ENCODE measurements around the gene CR1L.
"Not testable (repeated sequence)": the region's sequence is repeated elsewhere in the genome, so short reads cannot be mapped to it uniquely, and the experiment has no call there.

CR1L gene

DNA sequence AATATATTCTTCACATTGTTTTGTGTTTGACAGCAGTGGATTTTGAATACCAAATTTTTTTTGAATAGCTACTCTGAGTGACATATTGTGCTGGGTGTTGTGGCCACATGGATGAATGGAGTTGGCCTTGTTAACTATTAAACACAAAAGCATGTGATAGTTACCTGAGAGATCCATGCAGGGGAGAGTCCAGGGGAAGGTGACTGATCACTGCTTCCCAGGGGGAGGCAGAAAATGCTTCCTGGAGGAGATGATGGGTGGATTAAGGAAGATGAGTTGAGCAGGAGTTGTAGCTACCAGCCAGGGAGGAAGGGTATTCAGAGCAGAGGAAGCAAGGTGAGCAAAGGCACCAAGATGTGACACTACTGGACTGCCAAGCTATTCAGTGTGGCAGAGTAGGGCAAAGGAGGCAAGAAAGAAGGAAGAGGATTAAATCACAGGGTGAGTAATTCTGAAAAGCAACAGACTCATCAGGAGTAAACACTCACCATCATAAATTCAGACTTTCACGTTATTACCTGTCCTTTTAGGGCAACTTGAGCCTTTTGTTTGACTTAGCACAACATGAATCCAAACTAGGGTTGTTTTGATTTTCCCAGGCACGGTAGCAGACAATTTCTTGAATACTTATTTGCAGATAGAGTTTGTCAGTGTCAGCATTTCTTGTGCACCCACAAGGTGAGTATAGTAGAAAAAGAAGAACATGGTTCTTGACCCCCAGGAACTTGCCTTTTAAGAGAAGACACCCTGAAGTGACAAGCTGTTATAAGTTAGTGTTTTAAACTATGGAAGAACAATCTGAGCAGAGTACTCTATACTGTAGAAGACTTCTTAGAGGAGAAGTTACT is 111.1 kb downstream of the CR1L start:
- H3K4me3 ChIP-seq (ENCODE audit: low read depth, low read length) = no peak overlapping the region
- DNase-seq (ENCODE audit: low read depth) = no peak

DNA sequence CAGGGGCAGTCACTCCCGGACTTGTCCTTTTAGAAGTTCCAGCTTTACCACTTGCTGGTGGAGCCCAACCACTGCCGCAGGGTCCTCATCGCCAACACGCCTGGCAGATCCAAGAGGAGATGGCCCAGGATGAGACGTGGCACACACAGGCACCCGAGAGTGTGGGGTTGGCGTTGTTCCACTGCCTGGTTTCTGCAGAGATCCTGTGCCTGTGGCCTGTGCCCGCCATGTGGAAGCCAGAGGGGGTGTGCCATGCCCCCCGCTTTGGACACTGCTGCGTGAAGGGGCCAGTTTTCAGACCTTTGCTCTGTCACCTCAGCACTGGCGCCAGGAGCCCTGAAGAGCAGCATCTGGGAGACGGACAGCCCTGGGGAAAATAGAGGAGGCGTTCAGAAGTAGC is 117.7 kb downstream of the CR1L start:
- no peak for DNase-seq (ENCODE audit: low read depth)
- H3K4me3 ChIP-seq (ENCODE audit: low read depth, low read length) = no peak overlapping the region

DNA sequence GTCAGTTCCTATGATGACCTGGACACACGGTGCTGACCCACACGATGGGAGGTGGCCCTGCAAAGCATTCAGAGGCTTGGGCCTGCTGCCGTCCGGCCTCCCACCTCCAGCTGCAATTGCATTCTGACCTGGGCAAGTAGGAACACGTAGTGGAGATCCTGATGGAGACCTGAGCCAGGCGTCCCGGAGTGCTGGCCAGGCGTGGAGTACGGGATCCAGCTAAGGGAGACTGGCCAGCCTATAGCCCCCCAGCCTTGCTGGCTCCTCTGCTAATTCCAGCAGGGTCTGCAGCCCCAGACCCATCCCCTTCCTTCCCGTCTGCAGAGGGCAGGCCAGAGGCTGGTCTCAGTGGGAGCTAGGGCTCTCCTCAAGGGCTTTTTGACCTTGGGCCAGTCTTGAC is 118.2 kb downstream of the CR1L start:
- H3K4me3 ChIP-seq (ENCODE audit: low read depth, low read length) = no peak overlapping the region
- no peak for DNase-seq (ENCODE audit: low read depth)

DNA sequence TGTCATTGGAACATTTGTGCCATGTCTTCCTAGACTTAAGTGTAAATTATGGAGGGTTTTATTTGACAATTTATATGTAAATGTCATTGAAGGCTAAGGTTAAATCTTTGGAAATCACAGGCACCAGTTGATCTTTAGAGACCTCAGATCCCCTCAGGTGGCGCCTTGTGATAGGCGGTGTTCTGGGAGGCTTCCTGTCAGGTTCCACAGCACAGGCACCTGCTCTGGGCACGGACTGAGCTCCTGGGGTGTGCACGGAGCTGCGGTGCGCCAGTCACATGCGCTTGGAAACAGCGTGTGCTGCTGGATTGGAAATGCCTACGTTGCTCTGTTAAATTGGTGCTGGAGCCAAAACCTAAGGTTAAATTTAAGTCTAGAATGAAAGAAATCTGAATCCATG is 119.0 kb downstream of the CR1L start:
- no peak overlapping the region for H3K4me3 ChIP-seq (ENCODE audit: low read depth, low read length)
- DNase-seq (ENCODE audit: low read depth) = no peak

DNA sequence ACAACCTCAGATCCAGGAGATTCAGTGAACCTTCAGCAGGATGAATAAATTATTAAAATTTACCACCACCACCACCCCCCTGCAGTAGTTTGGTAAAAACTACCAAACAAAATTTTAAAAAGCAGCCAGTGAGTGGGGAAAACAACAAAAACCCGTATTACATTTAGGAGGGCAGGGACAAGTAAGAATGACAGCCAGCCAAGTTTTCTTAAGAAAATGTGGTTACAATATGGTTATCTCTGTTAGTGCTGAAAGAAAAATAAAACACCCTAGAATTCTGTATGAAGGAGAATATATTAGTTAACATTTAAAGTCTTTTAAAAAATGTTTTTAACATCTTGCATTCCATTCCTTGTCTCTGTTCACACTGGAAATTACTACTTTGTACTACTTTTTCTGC is 121.6 kb downstream of the CR1L start:
- H3K4me3 ChIP-seq (ENCODE audit: low read depth, low read length) = no peak overlapping the region
- DNase-seq (ENCODE audit: low read depth) = no peak

DNA sequence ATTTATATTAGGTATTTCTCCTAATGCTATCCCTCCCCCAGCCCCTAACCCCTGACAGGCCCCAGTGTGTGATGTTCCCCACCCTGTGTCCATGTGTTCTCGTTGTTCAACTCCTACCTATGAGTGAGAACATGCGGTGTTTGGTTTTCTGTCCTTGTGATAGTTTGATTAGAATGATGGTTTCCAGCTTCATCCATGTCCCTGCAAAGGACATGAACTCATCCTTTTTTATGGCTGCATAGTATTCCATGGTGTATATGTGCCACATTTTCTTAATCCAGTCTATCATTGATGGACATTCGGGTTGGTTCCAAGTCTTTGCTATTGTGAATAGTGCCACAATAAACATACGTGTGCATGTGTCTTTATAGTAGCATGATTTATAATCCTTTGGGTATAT is 125.6 kb downstream of the CR1L start:
- H3K4me3 ChIP-seq (ENCODE audit: low read depth, low read length); DNase-seq (ENCODE audit: low read depth): not testable (repeated sequence)

Measured in skeletal muscle cell (primary cell).